Epithelial cell of proximal tubule (primary cell): ENCODE results near the gene CREB1. TPM values are rescaled to one million over a fixed set of nuclear protein-coding genes. Genes with fewer than 3 reads are reported as not detected.

Experiments used
- DNase-seq: peaks from one replicate; pipeline ENCODE4 v3.0.0-alpha.2; 2011; ENCODE audit warnings: low read depth
- H3K4me3 ChIP-seq: 2 replicates; pipeline ENCODE4 v1.5.1; 2011; ENCODE audit warnings: low read depth, mild to moderate bottlenecking, low read length
- total RNA-seq: library from RNA; depleted of rRNA; stranded (reverse); fragments of >200 nt; gene quantifications from 2 replicates; pipeline ENCODE4 v1.2.3, GENCODE V29; 2015
- TF ChIP-seq, protein P1 (sequence below): conservative IDR thresholded peaks from 2 replicates; pipeline ENCODE4 v1.5.1; 2012; ENCODE audit warnings: low read depth, mild to moderate bottlenecking, low read length

The CREB1 gene
- total RNA-seq, 1 donor from 2014 or later: 28.1 TPM

DNA sequence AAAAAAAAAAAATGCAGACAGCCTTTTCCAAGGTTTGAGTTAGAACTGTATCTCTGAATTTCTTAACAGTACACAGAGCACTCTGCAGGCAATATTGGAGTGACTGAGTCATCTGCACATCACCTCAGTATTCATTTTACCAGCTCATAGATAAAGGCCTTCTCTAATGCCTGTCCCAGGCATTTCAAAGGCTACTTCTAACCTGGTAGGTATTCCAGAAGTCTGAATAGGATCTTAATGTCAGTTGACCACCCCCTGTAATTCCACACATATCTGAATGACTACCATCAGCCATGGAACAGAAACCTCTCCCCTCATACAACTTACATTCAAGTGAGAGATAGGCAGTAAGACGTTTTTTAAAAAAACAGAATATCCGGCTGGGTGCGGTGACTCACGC, 86.4 kb downstream of the CREB1 start:
- TF ChIP-seq, protein P1, sequence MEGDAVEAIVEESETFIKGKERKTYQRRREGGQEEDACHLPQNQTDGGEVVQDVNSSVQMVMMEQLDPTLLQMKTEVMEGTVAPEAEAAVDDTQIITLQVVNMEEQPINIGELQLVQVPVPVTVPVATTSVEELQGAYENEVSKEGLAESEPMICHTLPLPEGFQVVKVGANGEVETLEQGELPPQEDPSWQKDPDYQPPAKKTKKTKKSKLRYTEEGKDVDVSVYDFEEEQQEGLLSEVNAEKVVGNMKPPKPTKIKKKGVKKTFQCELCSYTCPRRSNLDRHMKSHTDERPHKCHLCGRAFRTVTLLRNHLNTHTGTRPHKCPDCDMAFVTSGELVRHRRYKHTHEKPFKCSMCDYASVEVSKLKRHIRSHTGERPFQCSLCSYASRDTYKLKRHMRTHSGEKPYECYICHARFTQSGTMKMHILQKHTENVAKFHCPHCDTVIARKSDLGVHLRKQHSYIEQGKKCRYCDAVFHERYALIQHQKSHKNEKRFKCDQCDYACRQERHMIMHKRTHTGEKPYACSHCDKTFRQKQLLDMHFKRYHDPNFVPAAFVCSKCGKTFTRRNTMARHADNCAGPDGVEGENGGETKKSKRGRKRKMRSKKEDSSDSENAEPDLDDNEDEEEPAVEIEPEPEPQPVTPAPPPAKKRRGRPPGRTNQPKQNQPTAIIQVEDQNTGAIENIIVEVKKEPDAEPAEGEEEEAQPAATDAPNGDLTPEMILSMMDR: no peak
- H3K4me3 ChIP-seq: no peak overlapping the region
- no peak for DNase-seq

DNA sequence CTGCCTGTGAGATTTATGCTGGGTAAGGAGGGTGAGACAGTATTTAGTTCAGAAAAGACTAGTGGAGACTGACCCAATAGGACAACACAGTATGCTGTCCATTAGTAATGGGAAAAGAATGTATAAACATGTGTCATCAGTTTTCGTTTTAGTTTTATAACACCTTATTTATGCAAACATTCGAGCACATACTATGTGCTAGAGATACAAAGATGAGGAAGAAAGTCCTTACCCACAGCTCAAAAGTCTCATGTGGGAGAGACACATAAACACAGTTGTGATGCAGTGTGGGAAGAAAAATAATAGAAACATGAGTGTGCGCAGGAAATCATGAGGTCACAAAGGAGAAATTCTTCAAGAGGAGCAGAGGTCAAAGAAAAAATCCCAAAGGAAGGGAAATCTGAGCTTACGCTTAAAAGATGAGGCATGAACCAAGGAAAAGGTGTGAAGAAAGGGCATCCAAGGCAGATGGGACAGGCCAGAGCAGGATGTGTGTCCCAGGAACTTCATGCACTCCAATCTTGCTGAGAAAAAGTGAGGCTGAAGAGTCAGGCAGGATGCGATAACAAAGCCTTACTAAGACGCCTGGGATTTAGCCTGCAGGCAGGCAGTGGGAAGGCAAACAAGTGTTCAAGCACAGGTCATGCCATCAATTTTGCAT, 87.4 kb downstream of the CREB1 start:
- H3K4me3 ChIP-seq: no peak overlapping the region
- no peak for DNase-seq
- TF ChIP-seq, protein P1: no peak

DNA sequence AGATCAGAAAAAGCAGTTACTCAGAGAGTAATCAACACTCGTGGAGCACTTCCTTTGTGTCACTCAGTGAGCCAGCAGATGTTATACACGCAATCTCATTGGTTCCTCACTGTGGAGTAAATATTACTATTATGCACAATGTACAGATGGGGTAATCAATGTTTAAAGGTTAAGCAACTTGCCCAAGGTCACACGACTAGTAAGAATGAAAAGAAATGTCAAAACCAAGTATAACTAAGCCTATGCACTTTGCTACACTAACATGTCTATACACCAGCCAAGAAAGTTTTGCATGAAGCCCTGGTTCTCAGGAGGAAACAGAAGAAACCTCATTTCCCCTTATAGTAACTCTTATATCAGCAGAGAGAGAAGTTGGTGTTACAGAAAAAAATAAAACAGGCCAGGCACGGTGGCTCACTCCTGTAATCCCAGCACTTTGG, 90.0 kb downstream of the CREB1 start:
- TF ChIP-seq, protein P1: no peak
- no peak overlapping the region for H3K4me3 ChIP-seq
- no peak for DNase-seq

DNA sequence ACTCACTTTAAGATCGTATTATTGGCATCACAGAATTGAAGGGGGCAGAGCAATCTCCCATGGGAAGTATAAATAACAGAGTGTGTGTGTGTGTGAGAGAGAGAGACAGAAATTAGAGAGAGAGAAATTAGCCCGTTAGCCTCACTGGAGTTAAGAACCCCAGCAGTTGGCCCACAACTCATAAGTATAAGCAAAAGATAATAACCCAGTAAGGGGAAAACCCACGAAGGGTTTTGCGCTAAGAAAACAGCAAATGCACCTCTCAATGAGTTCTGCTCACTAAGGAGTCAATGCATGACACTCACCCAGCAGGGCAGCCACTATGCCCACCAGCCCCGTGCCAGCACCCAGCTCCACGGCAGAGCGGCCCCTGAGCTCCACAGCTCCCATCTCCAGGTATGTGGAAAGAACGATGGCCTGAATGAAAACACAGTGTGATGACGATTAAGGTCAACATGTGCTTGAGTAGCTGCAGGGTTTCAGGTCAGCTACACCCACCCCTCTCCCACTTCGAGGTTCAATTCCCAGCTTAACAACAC, 91.8 kb downstream of the CREB1 start:
- TF ChIP-seq, protein P1: no peak
- H3K4me3 ChIP-seq: no peak overlapping the region
- no peak for DNase-seq

DNA sequence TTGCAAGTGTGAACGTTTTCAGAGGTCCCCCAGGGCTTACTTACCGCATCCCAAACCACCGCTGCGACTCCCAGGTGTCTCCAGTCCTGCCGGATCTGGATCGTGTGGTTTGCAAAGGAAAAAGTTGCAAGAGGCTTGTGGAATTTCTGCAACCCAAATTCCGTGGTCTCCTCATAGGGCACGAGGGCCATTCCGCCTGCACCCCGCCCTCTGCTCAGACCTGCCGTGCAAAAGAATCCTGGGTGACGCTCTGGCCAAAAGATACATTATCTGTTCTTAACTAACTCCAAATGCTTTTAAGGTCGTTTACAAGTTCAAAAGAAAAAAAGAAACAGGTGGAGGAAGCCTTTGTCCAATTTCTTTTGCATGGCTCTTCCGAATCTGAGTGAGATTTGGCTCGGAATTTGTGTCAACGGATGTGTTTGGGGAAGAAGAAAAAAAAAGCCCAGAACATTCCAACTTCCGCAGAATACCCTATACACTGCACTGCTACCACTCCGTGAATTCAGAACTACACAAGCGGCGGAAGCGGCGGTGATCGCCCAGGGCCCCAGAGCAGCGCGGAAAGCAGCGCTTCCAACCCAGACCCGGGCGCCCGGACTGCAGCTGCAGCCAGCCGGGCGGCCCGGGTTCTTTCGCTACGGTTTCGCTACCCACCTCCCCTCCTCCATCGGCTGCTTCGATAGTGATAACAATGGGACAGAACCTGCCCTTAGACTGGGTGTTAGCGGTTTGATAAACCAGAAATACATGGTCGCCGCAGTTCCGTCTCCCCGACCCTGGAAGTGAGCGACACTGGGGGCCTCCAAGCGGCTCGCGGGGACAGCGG, 94.6 kb downstream of the CREB1 start:
- TF ChIP-seq, protein P1: no peak

DNA sequence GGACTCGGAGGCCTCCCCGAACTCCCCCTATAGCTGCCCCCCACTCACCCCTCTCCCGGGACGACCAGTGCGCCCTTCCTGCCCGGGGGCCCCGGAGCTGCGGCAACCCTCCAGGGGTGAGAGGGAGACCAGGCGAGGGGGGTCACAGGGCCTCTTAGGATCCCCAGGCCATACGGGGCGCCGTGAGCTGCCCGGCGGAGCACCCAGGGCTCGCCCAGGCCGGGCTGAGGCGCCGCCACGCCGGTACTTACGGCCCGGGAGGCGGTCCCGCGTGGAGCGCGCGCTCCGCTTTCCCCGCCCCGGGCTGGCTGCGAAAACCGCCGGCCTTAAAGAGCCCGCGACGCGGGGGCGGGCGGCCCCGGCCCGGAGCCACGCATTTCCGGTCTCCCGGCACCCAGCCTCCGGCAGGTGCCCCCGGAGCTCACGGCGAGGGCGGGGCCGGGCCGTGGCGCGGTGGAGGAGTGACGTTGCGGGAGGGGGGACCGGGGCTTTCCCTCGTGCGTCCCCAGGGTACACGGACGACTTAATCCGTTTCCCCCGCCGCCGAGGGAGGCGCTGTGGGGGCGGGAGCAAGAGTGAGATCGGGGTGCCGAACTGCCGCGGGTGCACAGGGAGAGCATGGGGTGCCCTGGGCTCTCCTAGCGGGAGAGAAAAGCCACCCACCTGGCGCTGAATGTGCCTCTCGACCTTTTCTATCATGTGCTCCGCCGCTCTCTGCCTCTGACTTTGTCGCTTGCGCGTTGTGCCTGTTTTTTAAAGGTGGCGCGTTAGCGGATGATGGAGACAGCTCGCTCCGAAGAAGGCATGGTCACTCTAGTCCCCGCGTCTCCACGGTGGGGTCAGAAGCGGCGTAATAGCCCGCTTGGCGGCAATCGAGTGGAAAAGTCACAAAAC, 95.5 kb downstream of the CREB1 start, which contains the start of gene METTL21A:
Gene METTL21A (minus strand): TSS at position 381 of the 894 bp plus-strand sequence. CDS start 1,019 bp downstream, outside the sequence.
- TF ChIP-seq, protein P1: peak; percentile 48
- no peak for DNase-seq
- peak within 1 kb of the TSS; percentile 79 for H3K4me3 ChIP-seq

More for the DNA sequence above, 94.6 kb downstream of the CREB1 start:
- peak overlapping the region; percentile 79 for H3K4me3 ChIP-seq
- no peak for DNase-seq
